CD4-positive, alpha-beta T cell treated with Interleukin-4 for 4 hours (primary cell): ENCODE measurements around the gene ARIH1.
"Not testable (repeated sequence)": the region's sequence is repeated elsewhere in the genome, so short reads cannot be mapped to it uniquely, and the experiment has no call there.

Source experiments
- DNase-seq: peaks from one replicate; pipeline ENCODE4 v3.0.0-alpha.2; 2020

The ARIH1 gene

GRCh38 chr15:72545156-72545555, 71.0 kb downstream of the ARIH1 start:
- no peak for DNase-seq

- peak; percentile 33 for DNase-seq
Observed at GRCh38 chr15:72554471-72555425, 80.6 kb downstream of the ARIH1 start.

- no peak for DNase-seq
Observed at GRCh38 chr15:72559781-72560180, 85.7 kb downstream of the ARIH1 start.

- no peak for DNase-seq
Observed at GRCh38 chr15:72560458-72560857, 86.3 kb downstream of the ARIH1 start.

- no peak for DNase-seq
Observed at GRCh38 chr15:72562386-72562785, 88.3 kb downstream of the ARIH1 start.

- no peak for DNase-seq
Observed at GRCh38 chr15:72562878-72563277, 88.7 kb downstream of the ARIH1 start.

- no peak for DNase-seq
Observed at GRCh38 chr15:72564091-72564490, 90.0 kb downstream of the ARIH1 start.

- no peak for DNase-seq
Observed at GRCh38 chr15:72566973-72567372, 92.8 kb downstream of the ARIH1 start.

- no peak for DNase-seq
Observed at GRCh38 chr15:72570059-72570458, 95.9 kb downstream of the ARIH1 start.

GRCh38 chr15:72579814-72580213, 105.7 kb downstream of the ARIH1 start:
- DNase-seq: no peak

- DNase-seq: no peak
Observed at GRCh38 chr15:72584006-72584405, 109.9 kb downstream of the ARIH1 start.

GRCh38 chr15:72585025-72585424, 110.9 kb downstream of the ARIH1 start:
- DNase-seq: no peak

GRCh38 chr15:72585476-72586058, 111.4 kb downstream of the ARIH1 start:
- no peak for DNase-seq

- no peak for DNase-seq
Observed at GRCh38 chr15:72588096-72588495, 114.0 kb downstream of the ARIH1 start.

- no peak for DNase-seq
Observed at GRCh38 chr15:72590427-72590826, 116.3 kb downstream of the ARIH1 start.

- DNase-seq: no peak
Observed at GRCh38 chr15:72591361-72591760, 117.2 kb downstream of the ARIH1 start.

GRCh38 chr15:72592097-72592496, 118.0 kb downstream of the ARIH1 start:
- DNase-seq: no peak

GRCh38 chr15:72592676-72593075, 118.5 kb downstream of the ARIH1 start:
- DNase-seq: no peak

GRCh38 chr15:72593838-72594237, 119.7 kb downstream of the ARIH1 start:
- no peak for DNase-seq

GRCh38 chr15:72599855-72600464, 125.8 kb downstream of the ARIH1 start:
- peak; percentile 41 for DNase-seq

- DNase-seq: no peak
Observed at GRCh38 chr15:72604794-72605193, 130.7 kb downstream of the ARIH1 start.

GRCh38 chr15:72608084-72608483, 134.0 kb downstream of the ARIH1 start:
- not testable (repeated sequence) for DNase-seq

- DNase-seq: no peak
Observed at GRCh38 chr15:72609862-72610261, 135.7 kb downstream of the ARIH1 start.

GRCh38 chr15:72612324-72612723, 138.2 kb downstream of the ARIH1 start:
- DNase-seq: not testable (repeated sequence)
